Stimulated activated CD4-positive, alpha-beta T cell treated with anti-CD3 and anti-CD28 coated beads, Interleukin-15, amount 100 ng/mL, for 24 hours (primary cell): ENCODE data around the gene ACTN4.

ENCODE experiments used
- DNase-seq: peaks from one replicate; pipeline ENCODE4 v3.0.0-alpha.2; 2020

ACTN4 gene

GRCh38 chr19:38662537-38663155, 15.2 kb downstream of the ACTN4 start:
- no peak for DNase-seq

GRCh38 chr19:38663156-38663651, 15.8 kb downstream of the ACTN4 start:
- no peak for DNase-seq

GRCh38 chr19:38663957-38664502, 16.6 kb downstream of the ACTN4 start:
- DNase-seq, result no peak

- no peak for DNase-seq
Measured at GRCh38 chr19:38664503-38665211, 17.2 kb downstream of the ACTN4 start.

GRCh38 chr19:38665219-38665931, 17.9 kb downstream of the ACTN4 start:
- no peak for DNase-seq

- no peak for DNase-seq
Measured at GRCh38 chr19:38665950-38666662, 18.7 kb downstream of the ACTN4 start.

GRCh38 chr19:38666663-38667511, 19.4 kb downstream of the ACTN4 start:
- DNase-seq, result no peak

GRCh38 chr19:38667661-38668171, 20.3 kb downstream of the ACTN4 start:
- DNase-seq, result no peak

- no peak for DNase-seq
Measured at GRCh38 chr19:38669552-38669951, 22.1 kb downstream of the ACTN4 start.

- no peak for DNase-seq
Measured at GRCh38 chr19:38670921-38671398, 23.5 kb downstream of the ACTN4 start.

- DNase-seq, result no peak
Measured at GRCh38 chr19:38671654-38672053, 24.2 kb downstream of the ACTN4 start.

- DNase-seq, result no peak
Measured at GRCh38 chr19:38673030-38673429, 25.6 kb downstream of the ACTN4 start.

- DNase-seq, result no peak
Measured at GRCh38 chr19:38674388-38675171, 27.1 kb downstream of the ACTN4 start.

GRCh38 chr19:38675611-38676010, 28.2 kb downstream of the ACTN4 start:
- no peak for DNase-seq

- no peak for DNase-seq
Measured at GRCh38 chr19:38676023-38676877, 28.8 kb downstream of the ACTN4 start.

GRCh38 chr19:38676878-38677646, 29.6 kb downstream of the ACTN4 start:
- DNase-seq, result no peak

GRCh38 chr19:38678217-38678890, 30.9 kb downstream of the ACTN4 start:
- no peak for DNase-seq

- no peak for DNase-seq
Measured at GRCh38 chr19:38678891-38679494, 31.5 kb downstream of the ACTN4 start.
